Stimulated activated naive CD8-positive, alpha-beta T cell treated with anti-CD3 and anti-CD28 coated beads, Interleukin-15, Interleukin-2, amounts not matched to agents 100 U/mL and 50 U/mL, for 24 hours (primary cell): ENCODE measurements around the gene BAIAP2L2.
A peak's percentile ranks its signal among the peaks of the same experiment; 100 is the strongest.
"Not testable (repeated sequence)": the region's sequence is repeated elsewhere in the genome, so short reads cannot be mapped to it uniquely, and the experiment has no call there.

ENCODE experiments used
- ATAC-seq: fragments of 150-1000 bp; cut with Tn5 transposase; one replicate; pipeline ENCODE4 v1.10.0; 2021
- DNase-seq: peaks from one replicate; pipeline ENCODE4 v3.0.0; 2021

BAIAP2L2 gene

DNA sequence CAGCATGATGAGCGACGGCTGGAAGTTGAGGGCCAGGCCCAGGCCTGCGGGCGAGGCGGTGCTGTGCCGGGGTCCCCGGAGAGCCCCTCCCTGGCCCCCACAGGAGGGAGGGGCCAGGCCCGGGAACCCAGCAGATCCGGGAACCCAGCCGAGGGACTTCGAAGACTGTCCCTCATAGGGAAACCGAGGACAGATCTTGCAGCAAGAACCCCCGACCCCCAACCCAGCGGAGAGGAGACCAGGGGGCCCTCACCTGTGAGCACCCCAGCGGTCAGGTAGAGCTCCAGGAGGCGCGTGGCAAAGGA lies 28.9 kb downstream of the BAIAP2L2 start:
- no peak for ATAC-seq
- DNase-seq, result no peak

DNA sequence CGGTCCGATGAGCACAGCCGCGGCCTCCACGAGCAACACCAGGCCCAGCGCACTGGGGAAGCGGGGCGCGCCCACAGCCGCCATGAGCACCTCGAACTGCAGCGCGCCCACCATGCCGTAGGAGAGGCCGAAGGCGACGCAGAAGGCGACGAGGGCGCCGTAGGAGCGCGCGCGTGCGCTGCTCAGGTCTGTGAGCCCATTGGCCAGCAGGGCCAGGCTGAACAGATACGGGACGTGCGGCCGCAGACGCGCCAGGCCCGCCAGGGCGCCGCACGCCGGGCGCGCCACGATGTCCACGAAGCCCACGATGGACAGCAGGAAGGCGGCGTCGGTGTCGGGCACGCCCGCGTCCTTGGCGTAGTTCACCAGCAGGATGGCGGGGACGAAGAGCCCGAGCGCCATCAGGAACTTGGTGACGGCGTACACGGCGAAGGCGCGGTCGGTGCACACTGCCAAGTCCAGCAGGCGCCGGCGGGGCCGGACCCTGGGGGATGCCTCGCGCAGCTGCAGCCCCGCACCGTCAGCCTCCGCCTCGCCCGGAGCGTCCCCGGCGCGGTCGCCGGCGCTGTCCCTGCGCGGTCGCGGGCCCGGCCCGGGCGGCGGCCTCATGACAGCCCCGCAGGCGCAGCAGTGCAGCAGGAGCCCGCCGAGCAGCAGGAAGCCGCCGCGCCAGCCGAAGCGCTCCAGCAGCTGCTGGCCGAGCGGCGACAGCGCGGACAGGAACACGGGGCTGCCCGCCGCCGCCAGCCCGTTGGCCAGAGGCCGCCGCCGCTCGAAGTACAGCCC lies 29.4 kb downstream of the BAIAP2L2 start:
- DNase-seq (peak; percentile 21), ATAC-seq (peak; percentile 30)

- ATAC-seq, result no peak
- no peak for DNase-seq
These were observed 30.0 kb downstream of the BAIAP2L2 start for GRCh38 chr22:38080474-38080849.

DNA sequence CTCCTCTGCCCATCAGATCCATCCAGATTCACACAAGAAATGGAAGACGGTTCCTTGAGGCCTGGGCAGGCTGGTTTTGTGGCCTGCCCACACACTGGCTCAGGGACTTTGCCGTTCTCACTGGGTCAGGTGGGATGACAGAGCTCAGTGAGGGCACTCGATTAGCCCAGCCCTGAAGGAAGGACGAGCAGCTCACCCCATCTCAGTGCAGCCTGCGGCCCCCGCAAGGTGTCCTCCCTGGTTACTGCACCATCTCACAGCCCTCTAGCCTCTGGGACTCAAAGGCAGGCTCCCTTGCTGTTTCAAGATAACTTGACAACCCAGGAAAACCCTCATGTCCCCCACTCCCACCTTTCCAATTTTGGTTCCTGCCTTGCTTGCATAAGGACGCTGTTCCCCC lies 30.7 kb downstream of the BAIAP2L2 start:
- no peak for DNase-seq
- ATAC-seq, result no peak

- not testable (repeated sequence) for ATAC-seq, DNase-seq
These were observed 31.3 kb downstream of the BAIAP2L2 start for GRCh38 chr22:38079208-38079607.

DNA sequence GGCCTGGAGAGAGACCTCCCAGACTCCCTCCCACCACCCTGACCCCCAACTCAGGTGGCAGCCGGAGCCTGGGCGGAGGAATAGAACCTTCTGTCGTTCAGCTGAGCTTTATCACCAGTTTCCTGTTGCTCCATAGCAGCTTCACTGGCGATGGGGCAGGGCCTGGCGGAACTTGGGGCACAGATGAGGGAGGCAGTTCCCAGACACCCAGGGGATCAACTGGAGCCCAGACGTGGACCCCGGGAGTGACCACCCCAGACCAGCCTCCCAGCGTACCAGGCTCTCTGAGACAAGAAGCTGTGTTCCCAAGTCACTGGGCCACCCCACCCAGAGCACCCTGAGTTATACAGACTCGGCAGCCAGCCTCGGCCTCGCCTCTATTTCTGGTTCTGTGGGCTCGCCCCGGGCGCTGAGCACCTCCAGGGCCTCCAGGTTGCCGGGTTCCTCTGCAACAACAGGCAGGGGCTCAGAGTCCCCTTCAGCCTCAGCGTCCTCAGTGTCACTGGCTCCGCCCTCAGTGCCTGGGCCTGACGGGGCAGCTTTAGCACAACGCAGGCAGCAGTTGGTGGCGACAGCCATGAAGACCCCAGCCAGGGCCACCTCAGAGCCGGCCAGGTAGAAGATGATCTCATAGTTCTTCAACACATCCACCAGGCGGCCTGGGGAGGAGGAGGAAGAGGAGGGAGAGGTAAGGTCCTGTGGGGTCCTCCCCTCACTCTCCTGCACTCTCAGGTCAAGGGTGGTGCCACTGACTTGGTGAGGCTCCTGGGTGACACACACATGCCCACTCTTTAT lies 32.2 kb downstream of the BAIAP2L2 start:
- no peak for ATAC-seq
- DNase-seq, result no peak

- ATAC-seq (no peak), DNase-seq (no peak)
These were observed 32.9 kb downstream of the BAIAP2L2 start for GRCh38 chr22:38077595-38077994.

DNA sequence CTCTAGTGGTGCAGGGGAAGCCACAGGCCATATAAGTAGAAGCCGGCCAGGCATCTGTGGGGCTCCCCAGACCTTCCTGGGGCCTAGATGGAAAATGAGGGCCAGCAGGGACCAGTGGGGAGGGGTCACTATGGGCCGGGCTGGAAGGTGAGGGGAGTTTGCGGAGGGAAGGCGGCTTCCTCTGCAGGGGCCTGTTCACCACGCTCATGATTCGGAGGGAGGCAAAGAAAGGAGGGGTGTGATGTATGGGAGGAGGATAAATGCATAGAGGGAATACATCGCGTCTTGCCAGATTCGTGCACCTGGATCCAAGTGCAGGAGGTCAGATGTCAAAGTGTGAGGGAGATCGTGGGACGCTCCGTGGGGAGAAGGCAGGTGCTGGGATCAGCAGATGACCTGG lies 33.4 kb downstream of the BAIAP2L2 start:
- DNase-seq (no peak), ATAC-seq (no peak)

- ATAC-seq, result no peak
- DNase-seq, result no peak
These were observed 34.5 kb downstream of the BAIAP2L2 start for GRCh38 chr22:38075961-38076360.

DNA sequence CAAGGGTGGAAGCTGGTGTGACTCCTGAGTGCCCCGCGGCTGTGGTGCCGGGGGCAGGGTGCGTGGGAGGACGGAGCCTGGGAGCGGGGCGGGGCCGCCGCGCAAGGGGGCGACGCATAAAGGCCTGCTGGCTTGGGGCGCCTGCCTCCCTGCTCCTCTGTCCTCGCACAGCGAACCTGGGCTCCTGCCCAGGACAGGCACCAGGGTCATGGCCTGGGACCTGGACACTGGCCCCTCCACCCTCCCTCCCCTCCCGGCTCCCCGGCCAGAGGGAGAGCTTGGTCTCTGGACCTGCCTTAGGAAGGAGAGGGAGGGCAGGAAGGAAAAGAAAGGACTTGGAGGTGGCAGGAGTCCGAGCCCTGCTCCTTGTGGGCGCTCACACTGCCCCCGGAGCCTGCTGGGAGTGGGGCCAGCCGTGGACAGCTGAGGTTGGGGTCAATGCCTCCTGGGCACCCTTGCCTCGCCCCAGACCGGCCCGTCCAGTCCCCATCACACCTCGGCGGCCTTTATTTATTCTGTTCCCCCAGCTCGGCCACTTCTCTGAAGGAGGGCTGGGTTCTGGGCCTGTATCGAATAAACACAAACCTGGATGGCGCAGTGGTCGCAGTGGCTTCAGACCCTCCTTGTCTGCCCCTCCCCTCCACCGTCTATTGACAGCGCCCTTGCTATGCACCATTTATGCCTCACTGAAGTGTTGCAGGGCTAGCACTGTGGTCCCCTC lies 35.2 kb downstream of the BAIAP2L2 start:
- DNase-seq (no peak), ATAC-seq (no peak)

DNA sequence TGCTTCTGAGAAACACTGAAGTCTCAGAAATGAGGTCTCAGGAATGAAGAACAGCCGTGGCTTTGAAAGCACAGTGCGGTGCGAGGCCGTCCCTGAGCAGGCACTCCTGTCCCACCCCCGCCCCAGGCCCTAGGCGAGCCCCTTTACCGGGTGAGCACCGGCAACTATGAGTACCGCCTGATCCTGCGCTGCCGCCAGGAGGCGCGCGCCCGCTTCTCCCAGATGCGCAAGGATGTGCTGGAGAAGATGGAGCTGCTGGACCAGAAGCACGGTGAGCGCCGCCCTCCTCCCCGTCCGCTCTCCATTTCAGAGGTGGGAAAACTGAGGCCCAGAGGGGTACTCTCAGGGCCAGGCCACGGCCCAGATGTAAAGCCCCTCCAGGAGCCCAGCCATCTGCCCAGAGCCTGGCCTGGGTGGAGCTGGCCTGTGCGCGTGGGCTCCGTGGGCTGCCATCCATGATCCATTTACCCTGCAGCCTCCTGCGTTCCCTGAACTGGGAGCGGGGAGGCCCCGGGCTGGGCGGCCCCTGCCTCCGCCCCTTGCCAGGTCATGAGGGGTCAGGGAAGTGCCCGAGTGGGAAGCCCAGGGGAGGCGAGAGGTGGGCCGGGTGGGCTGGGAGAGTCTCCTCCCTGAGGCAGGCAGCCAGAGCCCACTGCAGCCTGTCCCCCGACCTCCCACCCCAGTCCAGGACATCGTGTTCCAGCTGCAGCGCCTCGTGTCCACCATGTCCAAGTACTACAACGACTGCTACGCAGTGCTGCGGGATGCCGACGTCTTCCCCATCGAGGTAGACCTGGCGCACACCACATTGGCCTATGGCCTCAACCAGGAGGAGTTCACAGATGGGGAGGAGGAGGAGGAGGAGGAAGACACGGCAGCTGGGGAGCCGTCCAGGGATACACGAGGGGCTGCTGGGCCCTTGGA lies 36.0 kb downstream of the BAIAP2L2 start:
- no peak for ATAC-seq

DNA sequence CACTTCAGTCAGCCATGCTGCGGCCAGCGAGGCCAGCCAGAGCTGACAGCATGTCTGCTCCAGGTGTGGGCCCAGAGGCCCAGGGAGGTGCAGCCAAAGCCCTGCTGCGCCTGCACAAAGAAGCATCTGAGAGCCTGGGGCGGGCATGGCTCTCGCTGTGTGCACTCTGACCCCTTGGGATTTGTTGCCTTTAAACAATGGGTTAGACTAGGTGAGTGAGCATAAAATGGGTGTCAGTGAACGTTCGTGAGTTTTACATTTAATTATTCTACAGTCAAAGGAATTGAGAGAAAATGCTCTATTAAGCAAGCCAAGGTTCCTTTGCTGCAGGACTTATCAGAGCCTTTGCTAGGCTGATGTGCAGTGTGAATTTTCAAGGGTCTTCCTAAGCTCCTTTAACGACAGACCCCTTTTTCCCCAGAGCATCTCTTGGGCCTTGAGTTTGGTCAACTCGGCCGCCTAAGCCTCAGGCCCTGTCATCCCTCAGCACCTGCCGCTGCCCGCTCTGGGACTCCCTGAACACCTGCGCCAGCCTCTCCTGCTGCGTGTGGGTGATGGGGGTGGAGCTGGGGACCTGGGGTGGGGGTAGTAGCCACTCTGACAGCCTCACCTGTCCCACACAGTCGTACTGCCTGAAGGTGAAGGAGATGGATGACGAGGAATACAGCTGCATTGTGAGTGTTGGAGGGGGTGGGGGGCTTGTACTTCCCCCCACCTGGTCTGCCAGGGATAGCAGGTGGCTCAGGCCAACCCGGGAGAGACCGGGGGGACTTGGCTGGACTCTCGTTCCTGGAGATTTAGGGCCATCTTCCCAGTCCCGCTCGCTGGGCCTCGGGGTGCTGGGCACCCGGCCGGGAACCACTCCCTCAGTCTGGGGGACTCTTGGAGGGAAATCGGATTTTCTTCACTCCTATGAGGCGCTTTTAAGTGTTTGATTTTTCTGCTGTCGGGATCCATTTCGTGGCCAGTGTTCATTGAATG lies 37.0 kb downstream of the BAIAP2L2 start:
- no peak for ATAC-seq
- no peak for DNase-seq

More for the DNA sequence above, 36.0 kb downstream of the BAIAP2L2 start:
- DNase-seq, result no peak

GRCh38 chr22:38072322-38073149 lies 37.9 kb downstream of the BAIAP2L2 start:
- DNase-seq, result no peak
- ATAC-seq, result no peak

DNA sequence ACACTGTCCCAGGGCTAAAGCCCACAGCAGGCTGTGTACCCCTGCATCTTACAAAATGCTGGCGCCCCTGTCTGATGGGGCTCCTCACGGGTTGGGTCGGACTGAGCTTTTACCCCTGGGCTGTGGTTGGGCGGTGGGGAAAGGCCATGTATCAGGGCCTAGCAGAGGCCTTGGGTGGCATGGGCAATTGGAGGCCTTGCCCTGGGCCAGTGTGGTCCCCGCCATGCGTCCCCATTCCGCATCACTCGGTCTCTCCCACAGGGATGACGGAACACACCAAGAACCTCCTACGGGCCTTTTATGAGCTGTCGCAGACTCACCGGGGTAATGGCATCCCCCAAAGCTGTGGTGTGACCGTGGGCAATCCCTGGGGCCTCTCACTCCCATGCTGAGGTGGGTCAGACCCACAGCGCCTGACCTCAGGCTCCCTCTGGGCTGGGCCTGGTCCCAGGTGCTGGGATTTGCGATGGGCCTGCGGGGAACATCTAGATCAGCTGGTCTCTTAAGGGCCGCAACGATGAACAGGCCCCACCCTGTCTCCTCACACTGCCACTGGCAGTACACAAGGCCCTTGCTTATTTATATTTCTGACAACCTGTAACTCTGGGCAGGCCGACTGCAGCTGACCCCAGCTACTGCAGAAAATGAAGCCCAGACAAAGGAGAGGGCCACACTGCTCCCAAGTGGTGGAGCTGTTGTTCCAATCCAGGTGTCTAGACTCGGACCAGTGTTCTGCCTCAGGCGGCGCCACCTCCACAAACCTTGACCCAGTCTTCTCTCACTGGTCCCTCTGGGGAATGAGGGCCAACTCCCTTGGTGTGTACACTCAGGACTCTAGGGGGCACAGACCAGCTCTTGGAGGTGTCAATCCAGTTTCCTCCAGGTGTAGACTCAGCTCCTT lies 38.8 kb downstream of the BAIAP2L2 start:
- no peak for DNase-seq
- ATAC-seq, result no peak

- DNase-seq (no peak), ATAC-seq (no peak)
These were observed 40.1 kb downstream of the BAIAP2L2 start for GRCh38 chr22:38070250-38070921.

DNA sequence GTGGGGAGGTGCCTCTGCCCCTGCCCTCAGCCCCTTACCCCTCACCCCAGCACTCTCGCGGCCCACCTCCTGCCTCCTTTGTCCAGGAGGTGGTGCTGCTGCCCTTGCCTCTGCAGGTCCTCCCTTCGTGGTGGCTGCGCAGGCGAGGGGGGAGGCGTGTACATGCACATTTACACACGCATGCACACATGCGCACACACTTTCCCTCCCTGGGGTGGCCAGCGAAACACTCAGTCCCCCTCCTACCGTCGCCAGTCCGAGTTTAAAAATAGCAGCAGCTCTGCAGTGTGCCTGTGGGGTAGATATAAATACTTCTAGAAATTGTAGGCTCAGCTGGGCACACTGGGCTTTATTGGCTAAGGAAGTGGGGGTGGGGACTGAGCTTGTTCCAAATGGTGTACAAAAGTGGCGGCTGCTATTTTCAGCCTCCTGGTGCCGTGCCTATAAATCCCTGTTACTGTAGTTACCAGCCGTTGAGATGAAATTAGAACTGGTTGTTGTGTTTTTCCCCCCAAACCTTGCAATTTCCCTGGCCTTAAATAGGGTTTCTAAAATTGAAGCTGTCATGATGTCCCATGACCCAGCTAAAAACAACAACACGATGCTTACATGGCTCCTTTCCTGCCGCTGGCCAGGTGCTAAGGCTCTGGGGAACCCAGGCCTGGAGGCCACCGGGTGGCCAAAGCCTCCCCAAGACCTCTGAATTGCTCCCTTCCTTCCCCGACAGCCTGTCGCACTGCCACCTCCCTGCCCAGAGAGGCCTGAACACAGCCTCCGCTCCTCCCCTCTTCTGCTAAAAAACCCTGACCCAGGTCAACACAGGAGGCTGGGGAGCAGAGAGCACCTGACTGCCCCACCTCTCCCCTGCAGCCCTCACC lies 40.9 kb downstream of the BAIAP2L2 start:
- no peak for DNase-seq
- no peak for ATAC-seq
